NCI-H146 (cell line): ENCODE results near the gene INPP4A.

Experiments
- DNase-seq: peaks from one replicate; lab custom pipeline; 2025; lab: John Stamatoyannopoulos, UW

INPP4A gene

DNA sequence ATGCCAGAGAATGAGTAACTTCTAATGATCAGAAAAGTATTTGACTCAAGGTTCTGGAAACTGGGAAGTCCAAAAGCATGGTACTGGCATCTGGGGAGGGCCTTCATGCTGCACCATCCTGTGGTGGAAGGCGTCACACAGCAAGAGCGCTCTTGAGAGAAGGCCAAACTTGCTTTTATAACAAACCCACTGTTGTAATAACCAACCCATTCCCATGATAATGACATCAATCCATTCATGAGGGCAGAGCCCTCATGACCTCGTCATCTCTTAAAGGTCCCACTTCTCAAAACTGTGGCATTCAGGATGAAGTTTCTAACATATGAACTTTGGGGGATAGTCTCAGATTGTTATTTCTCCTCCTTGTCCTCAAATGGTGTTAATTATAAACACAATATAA, 95.9 kb downstream of the INPP4A start:
- DNase-seq, result no peak

DNA sequence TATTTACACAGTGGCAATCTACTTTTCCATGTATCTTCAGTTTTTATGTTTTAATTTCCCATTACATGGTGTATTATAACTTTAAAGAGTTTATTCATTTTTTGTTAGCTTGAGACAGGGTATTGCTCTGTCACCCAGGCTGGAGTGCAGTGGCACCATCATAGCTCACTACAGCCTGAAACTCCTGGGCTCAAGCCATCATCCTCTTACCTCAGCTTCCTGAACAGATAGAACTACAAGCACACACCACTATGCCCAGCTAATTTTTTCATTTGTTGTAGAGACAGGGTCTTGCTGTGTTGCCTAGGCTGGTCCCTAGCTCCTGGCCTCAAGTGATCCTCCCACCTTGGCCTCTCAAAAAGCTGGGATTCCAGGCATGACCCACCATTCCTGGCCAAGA, 96.8 kb downstream of the INPP4A start:
- DNase-seq, result no peak

DNA sequence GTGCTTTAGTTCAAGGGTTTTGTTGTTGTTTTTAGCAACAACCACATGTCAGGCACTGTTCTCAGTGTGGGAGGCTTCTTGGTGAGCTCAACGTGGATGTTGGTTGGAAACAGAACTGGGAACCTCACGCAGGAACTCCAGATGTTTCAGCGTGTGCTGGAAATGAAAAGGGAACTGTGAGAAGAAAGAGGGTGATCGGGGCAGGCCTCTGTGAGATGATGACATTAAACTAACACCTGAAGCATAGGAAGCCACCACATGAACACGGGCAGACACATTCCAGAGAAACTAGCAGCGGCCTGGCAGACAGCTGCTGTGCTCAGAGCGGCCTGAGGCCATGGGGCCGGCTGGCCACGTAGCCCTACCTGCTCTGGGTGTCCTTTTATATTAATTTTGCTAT, 97.2 kb downstream of the INPP4A start:
- DNase-seq, result no peak

DNA sequence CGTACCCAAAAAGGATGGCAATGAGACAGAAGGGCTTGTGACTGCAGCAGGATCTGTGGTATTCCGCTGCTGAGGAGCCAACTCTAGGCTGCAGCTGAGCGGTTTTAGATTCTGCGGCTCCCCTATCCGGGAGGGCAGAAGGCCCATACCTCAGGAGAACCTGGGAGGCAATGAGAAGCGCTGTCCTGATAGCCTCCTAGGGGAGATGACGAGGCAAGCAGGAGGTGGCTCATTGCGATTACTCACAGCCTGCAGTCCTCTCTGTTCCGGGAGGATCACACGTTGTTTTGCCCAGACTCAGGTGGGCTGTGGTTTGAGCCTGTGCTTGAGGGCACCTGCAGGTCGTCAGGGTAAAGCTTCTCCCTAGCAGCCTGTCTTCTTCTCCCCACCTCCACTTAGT, 98.6 kb downstream of the INPP4A start:
- no peak for DNase-seq

DNA sequence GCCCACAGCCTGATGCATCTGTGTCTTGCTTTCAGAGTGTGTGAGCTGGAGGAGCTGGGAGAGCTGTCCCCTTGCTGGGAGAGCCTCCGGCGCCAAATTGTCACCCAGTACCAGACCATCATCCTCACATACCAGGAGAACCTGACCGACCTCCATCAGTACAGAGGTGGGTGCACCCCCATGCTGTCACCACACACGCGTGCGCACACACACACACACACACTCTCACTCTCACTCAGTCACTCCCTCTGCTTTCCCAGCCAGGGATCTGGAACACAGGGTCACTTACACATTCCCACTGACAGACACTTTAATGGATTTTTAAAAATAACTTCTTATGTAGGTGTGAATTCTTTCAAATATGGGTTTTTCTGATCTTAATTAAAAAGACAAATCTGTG, 99.2 kb downstream of the INPP4A start:
- DNase-seq, result no peak

DNA sequence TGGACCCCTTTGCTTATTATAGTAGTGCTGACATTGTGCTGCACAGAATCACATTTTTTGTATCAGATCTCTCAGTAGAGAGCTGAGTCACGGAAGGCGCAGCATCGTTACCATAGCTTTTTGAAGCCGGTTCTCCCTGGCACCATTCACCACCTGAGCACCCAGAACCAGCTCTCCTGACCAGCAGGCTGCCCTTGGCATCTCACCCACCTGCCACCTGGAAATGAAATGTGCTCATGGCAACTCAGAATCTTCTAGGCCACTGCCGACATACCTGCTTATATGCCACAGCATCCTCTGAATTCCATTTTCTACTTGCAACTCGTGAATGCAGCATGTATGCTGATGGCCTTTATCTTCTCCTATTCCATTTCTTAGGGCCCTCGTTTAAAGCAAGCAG, 100.9 kb downstream of the INPP4A start:
- DNase-seq, result no peak

DNA sequence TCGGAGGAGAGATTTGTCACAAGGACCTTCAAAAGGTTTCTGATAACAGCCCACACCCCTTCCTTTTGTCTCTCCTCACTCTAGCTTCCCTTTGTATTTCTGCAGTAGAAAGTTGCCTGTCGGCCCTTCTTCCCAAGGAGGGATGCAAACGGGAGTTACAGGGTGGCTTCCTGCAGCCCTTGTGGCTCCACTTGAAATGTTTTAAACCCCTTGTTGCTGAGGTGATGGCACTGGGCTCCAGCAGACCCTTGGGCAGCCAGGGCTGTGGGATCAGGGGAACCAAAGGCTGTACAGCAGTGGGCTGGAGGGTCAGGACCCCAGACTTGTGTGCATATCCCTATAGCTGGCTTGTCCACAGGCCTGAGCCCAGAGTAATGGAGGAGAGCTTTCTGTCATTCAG, 101.5 kb downstream of the INPP4A start:
- DNase-seq, result no peak

DNA sequence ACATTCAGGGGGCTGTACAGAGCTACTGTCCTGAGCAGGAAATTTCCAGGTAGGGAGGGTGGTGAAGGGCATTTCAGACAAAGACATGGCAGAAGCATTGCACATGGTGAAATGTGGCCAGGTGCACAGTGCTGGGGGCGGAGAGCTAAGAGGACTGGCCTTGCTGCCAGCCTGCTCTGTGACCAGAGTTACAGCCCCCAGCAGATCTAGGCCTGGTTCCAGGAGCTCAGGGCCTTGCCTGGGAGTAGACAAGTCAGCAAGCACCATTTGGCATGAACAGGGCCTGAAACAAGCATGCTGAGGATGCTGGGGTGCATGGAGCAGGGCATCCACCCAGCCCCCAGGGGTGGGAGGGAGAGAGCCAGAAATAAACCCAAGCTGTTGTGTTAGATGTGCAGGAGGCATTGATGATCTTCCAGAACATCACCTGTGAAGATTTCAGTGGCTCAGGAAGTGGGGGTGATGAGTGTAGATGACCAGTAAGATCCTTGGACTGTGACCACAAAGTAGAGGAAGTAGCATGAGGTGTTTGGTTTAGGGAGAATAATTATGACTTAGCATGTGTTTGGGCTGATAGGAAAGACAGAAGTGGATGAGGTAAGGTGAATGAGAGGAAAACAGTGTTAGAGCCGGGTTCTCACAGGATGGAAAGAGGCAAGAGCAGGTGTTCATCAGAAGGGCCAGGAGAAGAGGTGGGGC, 102.6 kb downstream of the INPP4A start:
- no peak for DNase-seq

DNA sequence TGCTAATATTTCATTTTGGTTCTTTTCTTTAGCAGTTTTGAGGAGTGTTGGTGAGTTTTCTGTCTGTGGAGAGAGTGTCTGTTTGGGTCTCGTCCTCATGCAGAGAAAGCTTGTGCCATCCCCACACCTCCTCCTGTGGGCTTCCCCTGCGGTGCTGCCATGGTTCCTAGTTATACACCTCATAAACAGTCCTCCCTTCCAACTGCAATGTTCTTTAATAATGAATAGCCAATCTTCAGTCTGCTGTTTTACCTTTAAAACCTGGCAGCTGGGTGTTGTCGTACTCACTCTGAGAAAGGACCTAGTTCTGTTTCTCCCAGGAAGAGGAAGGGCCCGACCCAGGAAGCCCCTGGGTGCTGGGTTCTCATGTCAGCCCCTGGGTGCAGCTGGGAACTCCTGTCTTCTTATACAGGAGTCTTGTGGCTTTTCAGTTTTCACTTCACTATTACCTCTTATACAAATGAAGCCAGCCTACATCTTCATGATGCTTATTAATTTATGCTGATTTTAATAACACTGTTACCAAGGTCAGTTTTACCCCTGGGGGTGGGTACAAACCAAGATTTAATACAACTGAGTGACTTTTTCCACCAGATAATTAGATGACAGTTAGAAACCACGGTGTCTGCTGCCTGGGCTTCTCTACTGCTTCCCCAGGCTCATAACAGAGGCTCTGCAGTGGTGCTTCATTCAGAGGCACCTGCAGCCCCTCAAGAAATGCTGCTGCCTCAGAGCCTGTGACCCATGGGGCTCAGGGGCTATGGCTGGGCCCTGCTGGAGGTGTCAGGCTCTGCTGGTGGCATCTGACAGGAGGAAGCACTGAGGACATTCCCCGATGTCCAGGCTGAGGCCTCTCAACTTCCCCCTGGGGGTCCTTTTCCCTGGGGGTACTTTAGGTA, 104.5 kb downstream of the INPP4A start:
- DNase-seq, result no peak

DNA sequence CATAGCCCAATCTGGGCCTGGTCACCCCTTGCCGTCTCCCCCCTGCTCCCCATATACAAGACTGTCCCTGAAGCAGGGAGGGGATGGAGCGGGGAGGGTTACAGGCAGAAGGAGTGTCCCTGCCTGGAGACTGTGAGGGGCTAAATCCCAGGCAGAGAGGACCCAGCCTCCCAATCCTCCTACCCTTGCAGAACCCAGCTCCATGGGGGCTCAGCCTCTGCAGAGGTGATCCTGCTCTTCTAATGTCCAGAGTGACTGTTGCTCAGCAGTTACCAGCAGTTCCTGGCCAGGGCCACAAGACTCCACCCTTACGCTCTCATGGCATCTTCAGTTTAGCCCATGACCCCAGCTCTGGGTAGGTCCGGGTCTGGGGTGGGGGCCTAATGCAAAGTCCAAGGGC, 105.5 kb downstream of the INPP4A start:
- DNase-seq, result no peak

DNA sequence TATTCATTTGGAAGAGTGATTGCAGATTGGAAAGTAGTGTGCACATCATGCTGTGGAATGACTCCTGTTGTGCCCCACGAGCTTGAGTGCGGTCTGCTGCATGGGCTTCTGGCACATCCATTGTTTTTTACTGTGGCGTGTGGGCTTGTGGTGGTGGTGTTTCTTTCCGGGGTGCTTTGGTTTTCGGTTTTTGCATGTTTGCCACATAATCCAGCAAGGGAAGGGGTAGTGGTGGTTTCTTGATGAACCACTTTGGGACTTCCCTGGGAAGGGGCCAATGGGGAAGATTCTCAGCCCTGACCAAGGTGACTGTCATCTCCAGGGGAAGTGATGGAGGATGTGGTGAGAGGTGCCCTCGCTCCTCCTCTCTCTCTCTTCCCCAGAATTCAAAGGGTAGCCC, 106.7 kb downstream of the INPP4A start:
- no peak for DNase-seq

DNA sequence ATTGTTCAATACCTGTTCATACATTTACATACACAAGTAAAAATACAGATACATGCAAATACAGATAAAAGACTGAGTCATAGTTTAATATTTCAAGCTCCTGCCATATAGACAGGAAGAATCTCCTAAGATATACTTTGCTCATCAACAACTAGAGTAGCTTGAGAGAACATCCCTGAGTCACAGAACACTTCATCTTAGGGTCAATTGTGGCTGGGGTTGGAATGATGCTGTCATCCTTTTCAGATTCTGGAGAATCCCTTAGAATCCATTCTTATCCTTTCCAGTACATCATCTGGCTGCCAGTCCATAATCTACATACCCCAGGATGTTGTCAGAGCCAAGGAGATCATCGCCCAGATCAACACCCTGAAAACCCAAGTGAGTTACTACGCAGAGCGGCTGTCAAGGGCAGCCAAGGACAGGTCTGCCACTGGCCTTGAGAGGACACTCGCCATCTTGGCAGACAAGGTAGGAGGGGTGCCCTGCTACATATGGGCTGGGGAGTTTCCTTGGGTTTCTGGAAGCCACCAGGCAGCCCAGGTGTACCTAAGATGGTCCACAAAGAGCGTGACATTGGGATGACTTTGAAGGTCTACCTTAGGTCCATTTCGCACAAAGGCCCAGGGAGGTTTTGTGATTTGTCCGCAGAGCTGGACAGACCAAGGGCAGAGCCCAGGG, 108.0 kb downstream of the INPP4A start:
- DNase-seq, result no peak

DNA sequence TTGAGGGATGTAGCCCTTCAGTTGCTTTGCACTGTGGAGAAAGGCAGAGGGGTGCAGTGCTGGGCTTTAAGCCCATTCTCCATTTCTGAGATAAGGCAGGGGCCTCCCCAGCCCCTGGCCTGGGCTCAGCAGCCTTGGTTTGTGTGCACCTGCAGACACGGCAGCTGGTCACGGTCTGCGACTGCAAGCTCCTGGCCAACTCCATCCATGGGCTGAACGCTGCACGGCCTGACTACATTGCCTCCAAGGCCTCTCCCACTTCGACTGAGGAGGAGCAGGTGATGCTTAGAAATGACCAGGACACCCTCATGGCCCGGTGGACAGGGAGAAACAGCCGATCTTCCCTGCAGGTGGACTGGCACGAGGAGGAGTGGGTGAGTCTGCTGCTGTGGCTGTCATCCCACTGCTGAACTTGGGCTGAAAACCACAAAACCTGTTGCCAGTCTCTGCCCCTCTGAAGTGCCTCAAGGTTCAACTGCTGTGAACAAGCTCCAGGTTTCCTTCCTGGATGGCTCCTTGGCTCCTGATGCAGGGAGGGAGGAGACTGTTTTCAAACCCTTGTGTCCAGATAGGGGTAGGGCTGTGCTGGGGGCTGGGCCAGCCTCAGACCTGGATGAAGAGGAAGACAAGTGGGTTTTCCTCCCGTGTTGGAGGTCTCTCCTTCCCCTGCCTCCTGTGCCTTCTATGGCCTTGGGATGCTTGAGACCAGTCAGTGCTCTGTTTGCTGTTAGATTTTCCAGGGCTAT, 109.6 kb downstream of the INPP4A start:
- no peak for DNase-seq

DNA sequence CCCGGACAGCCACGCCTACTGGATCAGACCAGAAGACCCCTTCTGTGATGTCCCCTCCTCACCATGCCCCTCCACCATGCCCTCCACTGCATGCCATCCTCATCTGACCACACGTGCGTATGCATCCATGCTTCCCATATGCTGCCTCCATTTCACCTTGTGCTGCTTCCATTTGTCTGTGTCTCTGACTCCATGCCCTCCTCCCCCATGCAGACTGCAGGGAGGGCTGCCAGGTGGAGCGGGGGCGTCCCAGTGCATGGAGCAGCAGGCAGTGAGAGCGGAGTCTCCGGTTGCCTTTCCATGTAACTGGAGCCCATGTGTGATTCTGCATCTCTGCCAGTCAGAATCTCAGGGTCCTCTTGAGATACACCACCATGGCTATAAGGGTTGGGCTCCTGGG, 111.0 kb downstream of the INPP4A start:
- DNase-seq, result no peak

DNA sequence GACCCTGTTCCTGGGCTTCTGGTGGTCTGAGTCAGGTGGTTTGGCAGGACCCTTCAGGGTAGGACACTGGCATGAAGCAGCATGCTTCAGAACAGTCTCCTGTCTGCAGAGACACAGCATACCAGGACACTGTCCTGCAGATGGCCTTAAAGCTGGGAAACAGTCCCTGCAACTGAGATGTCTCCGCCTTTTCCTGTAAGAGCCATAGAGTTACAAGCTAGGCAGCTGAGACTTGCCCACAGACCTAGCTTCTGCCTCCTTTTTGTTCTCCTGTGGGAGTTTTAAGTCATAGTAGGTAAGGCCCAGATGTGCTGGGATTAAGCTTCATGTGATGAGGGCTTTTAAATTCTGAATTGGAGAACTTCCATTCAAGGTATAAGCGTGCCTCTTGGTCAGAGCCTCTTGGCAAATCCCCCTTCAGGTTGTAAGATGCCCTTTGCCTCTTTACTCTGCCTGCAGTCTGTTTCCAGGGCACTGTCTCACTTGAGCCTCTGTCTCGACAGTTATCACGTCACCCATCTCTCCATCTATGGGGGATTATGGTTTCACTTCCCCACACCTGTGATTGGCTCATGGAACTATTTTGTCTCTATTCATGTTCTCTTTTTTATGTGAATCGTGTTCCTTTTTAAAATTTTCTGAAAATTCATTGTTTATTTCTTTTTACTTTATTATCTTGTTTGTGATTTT, 111.8 kb downstream of the INPP4A start:
- DNase-seq, result no peak

DNA sequence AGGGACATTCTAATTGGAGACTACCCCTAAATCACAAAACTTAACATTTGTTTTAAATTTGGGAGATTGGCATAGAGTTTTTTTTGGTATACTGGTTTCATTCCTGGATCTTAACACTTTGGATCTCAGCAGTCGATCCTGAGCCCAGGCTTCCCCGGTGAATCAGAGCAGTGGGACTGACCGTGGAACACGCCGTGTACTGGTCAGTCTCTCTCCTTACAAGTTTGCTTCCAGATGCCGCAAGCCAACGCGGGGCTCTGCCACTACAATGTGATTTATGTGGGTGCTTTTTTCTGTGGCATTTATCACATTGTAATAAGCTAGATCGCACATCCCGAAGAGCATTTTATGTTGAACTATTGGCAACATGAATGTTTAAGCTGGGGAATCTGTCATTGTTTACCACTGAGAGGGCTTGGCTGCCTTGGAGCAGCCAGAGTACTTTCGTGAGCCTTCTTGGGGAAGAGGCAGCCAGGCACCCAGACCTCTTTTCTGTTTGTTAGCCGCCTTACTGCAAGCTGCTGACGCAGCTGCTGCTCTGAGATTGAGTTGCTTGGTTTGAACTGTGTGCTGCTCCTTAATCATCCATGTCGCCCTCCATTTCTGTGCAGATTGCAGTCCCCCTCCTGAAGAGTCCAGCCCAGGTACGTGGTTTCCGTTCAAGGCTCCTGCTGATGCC, 114.3 kb downstream of the INPP4A start:
- DNase-seq, result no peak

DNA sequence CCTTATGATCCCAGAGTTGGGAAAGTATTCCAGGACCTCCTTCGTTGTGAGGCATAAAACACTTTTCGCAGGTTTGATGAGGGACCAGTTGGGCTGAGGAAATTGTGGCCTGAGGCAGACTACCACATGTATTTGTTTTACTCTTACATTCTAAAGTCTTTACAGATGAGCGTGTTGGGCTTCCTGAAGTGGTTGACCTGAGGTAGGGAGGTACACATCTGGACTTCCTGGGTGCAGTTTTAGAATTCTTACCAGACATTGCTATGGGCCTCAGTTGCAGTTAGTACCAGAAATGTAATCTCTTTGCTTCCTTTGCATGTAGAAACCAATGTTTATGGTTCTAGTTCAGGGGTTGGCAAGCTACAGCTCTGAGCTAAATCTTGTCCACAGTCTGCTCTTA, 114.9 kb downstream of the INPP4A start:
- DNase-seq, result no peak

DNA sequence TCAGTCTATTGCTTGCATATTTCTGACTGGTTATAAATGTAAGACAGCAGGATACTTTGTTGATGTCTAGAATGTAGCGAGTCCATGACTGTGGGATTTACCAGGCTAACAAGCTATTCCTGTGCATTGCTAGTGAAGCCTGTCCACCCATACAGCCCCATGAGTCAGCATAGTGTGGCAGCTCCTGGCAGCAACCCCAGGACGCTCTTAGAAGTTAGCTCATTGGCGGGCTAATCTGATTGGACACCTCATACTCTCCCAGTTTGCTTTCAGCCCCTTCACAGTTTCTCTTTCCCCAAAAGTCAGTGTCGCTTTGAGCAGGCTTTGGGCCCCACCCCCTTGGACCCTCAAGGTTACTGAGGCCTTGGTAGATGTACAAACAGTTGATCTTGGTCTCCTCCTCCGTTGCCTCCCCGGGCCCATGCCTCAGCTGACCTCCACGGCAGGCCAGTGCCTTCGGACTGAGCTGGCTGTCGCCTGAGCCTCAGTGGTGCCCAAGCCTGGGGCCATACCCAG, 115.7 kb downstream of the INPP4A start:
- no peak for DNase-seq

DNA sequence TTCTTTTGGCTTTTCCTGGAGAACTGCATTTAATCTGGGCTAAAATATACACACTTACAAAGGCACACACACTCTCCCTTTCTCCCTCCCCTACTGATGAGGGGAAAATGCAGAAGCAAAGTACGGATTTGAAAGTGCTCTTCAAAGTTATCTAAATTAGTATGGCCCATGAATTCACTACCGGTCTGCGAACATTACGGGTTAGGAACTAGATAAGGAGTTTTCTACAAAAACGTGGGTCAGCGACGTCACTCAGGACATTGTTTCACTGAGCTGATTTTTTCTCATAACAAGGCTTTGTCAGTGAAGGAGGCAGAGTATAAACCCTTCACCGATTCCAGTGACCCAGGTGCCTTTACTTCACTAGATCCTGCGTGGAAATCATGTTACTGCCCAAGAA, 116.4 kb downstream of the INPP4A start:
- DNase-seq, result no peak

DNA sequence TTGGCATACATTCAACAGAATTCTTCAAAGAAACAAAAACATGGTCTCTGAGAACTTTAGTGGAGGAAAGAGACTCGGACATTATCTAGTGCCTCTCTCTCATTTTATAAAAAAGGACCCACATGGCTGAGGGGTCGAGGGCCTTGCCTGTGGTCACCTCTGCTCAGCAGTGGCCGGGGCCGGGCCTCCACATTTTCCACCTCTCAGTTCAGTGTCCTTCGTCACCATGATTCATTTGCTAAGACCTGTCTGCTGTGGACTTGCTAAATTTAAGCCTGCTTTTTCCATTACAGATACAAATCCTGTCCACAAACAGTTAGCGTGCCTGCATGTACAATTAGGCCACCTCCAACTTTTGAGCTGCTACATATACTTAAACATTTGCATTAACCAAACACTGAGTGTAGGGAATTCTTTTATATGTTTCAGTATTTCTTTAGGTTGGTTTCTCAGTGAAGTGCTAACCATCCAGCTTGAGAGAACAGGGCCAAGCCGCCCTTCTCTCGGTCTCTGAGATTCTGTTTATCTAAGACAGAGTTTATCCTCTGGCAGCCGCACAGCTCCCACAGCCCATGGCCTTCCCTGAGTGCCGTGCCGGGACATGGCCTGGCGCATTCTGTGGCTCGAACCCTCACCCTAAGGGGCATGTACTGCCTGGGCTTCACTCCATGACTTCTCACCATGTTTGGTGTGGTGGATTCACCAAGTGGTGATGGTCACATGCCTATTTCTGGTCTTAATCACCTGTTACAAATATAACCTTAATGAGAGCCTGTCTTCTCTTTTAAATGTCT, 117.4 kb downstream of the INPP4A start:
- DNase-seq, result no peak
